Medulla oblongata (tissue), 1 donor: ENCODE measurements around the gene PHACTR1.

Experiments used
- DNase-seq: peaks from one replicate; pipeline ENCODE4 v3.0.0-alpha.2; 2015; ENCODE audit errors: extremely low spot score

The PHACTR1 gene

GRCh38 chr6:13071550-13072345, 355.2 kb downstream of the PHACTR1 start:
- DNase-seq = peak; percentile 65

- DNase-seq = no peak
Observed at GRCh38 chr6:13072686-13073347, 356.2 kb downstream of the PHACTR1 start.

GRCh38 chr6:13074415-13075140, 358.0 kb downstream of the PHACTR1 start:
- no peak for DNase-seq

GRCh38 chr6:13075141-13075845, 358.7 kb downstream of the PHACTR1 start:
- no peak for DNase-seq

GRCh38 chr6:13076575-13076974, 360.0 kb downstream of the PHACTR1 start:
- DNase-seq = no peak

GRCh38 chr6:13077117-13077516, 360.6 kb downstream of the PHACTR1 start:
- no peak for DNase-seq

GRCh38 chr6:13079096-13079723, 362.6 kb downstream of the PHACTR1 start:
- no peak for DNase-seq

GRCh38 chr6:13080462-13081188, 364.1 kb downstream of the PHACTR1 start:
- DNase-seq = no peak

- DNase-seq = no peak
Observed at GRCh38 chr6:13081189-13081563, 364.6 kb downstream of the PHACTR1 start.

GRCh38 chr6:13089296-13089994, 372.9 kb downstream of the PHACTR1 start:
- no peak for DNase-seq

GRCh38 chr6:13091192-13091591, 374.6 kb downstream of the PHACTR1 start:
- DNase-seq = no peak

- DNase-seq = no peak
Observed at GRCh38 chr6:13094781-13095425, 378.3 kb downstream of the PHACTR1 start.

GRCh38 chr6:13096084-13096483, 379.5 kb downstream of the PHACTR1 start:
- DNase-seq = no peak

GRCh38 chr6:13097454-13097853, 380.9 kb downstream of the PHACTR1 start:
- DNase-seq = no peak

- DNase-seq = no peak
Observed at GRCh38 chr6:13098006-13098405, 381.4 kb downstream of the PHACTR1 start.

- DNase-seq = no peak
Observed at GRCh38 chr6:13098793-13099570, 382.4 kb downstream of the PHACTR1 start.

GRCh38 chr6:13099771-13100170, 383.2 kb downstream of the PHACTR1 start:
- DNase-seq = no peak

- DNase-seq = no peak
Observed at GRCh38 chr6:13101409-13101808, 384.8 kb downstream of the PHACTR1 start.

- DNase-seq = no peak
Observed at GRCh38 chr6:13101985-13102384, 385.4 kb downstream of the PHACTR1 start.
